Fibroblast of lung (primary cell): ENCODE data around the gene AVPR1A.

Source experiments
- EZH2 ChIP-seq: IDR thresholded peaks from 2 replicates; pipeline ENCODE4 v1.5.1; 2012; ENCODE audit warnings: low read length, control low read depth, mild to moderate bottlenecking; ENCODE audit errors: missing control alignments
- TF ChIP-seq, protein P1 (sequence below), 2 donors: IDR thresholded peaks in 1 of 2; conservative IDR thresholded peaks in 1 of 2; 1 replicate in 1 of 2; 2 replicates in 1 of 2; pipeline ENCODE4 v1.5.1; 2011 to 2012; ENCODE audit warnings: low read length in 2 of 2, control low read depth in 1 of 2, inconsistent platforms in 1 of 2, low read depth in 1 of 2, mild to moderate bottlenecking in 1 of 2

DNA sequence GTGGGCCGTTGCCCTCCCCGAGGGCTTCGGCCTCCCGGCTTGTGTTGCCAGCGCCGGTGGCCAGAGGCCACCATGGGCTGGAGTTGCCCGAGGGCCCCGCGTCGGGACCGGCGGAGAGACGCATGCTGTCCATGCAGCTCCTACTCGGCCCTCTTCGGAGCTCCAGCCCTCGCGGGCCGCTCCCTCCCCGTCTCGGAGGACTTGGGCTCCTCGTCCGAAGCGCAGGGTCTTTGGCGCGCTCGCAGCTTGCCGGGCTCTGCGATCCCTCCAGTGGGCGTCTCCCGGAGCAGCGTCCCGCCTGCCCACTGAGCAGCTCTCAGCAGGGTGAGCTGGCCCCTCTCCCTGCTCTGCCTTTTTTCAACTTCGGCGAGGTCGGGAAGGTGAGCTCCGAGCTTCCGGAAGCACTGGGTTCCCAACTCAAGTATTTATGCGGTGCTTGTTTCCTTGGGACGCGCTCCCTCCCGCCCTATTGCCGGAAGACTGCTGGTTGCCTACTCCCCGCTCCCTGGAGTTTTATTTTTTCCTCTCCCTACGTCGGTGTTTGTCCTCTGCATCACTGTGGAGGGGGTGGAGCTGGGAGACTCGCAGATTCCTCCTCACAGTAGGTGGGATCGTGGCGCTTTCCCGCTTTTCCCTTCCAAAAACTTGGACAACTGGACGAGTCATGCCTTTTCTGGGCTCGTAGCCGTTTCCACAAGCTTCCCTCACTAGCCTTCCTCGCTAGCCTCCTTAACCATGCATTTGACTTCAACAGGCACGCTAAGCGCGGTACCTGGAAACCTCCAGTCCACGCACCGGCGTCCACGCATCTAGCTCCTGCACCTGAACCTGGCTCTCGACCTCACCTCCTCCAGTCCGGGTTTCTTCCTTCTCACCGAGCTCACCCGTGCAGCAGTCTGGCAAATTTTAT, at the start of gene AVPR1A:
- TF ChIP-seq, protein P1, sequence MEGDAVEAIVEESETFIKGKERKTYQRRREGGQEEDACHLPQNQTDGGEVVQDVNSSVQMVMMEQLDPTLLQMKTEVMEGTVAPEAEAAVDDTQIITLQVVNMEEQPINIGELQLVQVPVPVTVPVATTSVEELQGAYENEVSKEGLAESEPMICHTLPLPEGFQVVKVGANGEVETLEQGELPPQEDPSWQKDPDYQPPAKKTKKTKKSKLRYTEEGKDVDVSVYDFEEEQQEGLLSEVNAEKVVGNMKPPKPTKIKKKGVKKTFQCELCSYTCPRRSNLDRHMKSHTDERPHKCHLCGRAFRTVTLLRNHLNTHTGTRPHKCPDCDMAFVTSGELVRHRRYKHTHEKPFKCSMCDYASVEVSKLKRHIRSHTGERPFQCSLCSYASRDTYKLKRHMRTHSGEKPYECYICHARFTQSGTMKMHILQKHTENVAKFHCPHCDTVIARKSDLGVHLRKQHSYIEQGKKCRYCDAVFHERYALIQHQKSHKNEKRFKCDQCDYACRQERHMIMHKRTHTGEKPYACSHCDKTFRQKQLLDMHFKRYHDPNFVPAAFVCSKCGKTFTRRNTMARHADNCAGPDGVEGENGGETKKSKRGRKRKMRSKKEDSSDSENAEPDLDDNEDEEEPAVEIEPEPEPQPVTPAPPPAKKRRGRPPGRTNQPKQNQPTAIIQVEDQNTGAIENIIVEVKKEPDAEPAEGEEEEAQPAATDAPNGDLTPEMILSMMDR (conservative IDR thresholded peaks at IDR 0.05 in 1 of 2, IDR thresholded peaks at IDR 0.05 in 1 of 2; ENCODE audit: low read depth in 1 of 2, low read length in 2 of 2): no peak
- TF ChIP-seq EZH2: peak; percentile 36
